ENCODE data around the gene PHKB. TPM values are rescaled to one million over a fixed set of nuclear protein-coding genes. Genes with fewer than 3 reads are reported as not detected.

PHKB gene
- polyA plus RNA-seq, 1 donor from 2014 or later, result 99.5 TPM

- H3K9me2 ChIP-seq (ENCODE audit: insufficient read depth, low read length), result no peaks in the 10 kb centered on the region
- H3K27me3 ChIP-seq (ENCODE audit: insufficient read depth, low read depth, low read length), result no peaks in the 10 kb centered on the region
- no peak overlapping the region for H3K27ac ChIP-seq (ENCODE audit: low read length)
- H3F3A ChIP-seq (ENCODE audit: insufficient read depth, low read length, poor library complexity, severe bottlenecking), result peaks cover 3% of the 10 kb centered on the region
- H2AFZ ChIP-seq (ENCODE audit: low read depth, low read length), result no peak overlapping the region
- H3K36me3 ChIP-seq (ENCODE audit: insufficient read depth, low read length), result no peaks in the 10 kb centered on the region
- no peaks in the 10 kb centered on the region for H4K20me1 ChIP-seq (ENCODE audit: insufficient read depth)
- no peak overlapping the region for H3K4me2 ChIP-seq (ENCODE audit: low read length)
- H3K4me3 ChIP-seq (ENCODE audit: low read length), result no peak overlapping the region
- TF ChIP-seq MXI1 (conservative IDR thresholded peaks at IDR 0.05; ENCODE audit: poor library complexity, severe bottlenecking), result no peak
- TF ChIP-seq EZH2 (IDR thresholded peaks at IDR 0.05; ENCODE audit: borderline replicate concordance, insufficient read depth, low read length, poor library complexity, severe bottlenecking), result no peak
- no peak for TF ChIP-seq POLR2AphosphoS5 (IDR thresholded peaks at IDR 0.05)
- TF ChIP-seq SMC3 (conservative IDR thresholded peaks at IDR 0.05; ENCODE audit: poor library complexity), result no peak
- TF ChIP-seq, protein P1, sequence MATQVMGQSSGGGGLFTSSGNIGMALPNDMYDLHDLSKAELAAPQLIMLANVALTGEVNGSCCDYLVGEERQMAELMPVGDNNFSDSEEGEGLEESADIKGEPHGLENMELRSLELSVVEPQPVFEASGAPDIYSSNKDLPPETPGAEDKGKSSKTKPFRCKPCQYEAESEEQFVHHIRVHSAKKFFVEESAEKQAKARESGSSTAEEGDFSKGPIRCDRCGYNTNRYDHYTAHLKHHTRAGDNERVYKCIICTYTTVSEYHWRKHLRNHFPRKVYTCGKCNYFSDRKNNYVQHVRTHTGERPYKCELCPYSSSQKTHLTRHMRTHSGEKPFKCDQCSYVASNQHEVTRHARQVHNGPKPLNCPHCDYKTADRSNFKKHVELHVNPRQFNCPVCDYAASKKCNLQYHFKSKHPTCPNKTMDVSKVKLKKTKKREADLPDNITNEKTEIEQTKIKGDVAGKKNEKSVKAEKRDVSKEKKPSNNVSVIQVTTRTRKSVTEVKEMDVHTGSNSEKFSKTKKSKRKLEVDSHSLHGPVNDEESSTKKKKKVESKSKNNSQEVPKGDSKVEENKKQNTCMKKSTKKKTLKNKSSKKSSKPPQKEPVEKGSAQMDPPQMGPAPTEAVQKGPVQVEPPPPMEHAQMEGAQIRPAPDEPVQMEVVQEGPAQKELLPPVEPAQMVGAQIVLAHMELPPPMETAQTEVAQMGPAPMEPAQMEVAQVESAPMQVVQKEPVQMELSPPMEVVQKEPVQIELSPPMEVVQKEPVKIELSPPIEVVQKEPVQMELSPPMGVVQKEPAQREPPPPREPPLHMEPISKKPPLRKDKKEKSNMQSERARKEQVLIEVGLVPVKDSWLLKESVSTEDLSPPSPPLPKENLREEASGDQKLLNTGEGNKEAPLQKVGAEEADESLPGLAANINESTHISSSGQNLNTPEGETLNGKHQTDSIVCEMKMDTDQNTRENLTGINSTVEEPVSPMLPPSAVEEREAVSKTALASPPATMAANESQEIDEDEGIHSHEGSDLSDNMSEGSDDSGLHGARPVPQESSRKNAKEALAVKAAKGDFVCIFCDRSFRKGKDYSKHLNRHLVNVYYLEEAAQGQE (IDR thresholded peaks at IDR 0.05; ENCODE audit: borderline replicate concordance), result no peak
- TF ChIP-seq EP300 (conservative IDR thresholded peaks at IDR 0.05; ENCODE audit: poor library complexity, severe bottlenecking), result no peak
- no peak for TF ChIP-seq RAD21 (conservative IDR thresholded peaks at IDR 0.05)
- TF ChIP-seq CTCF (IDR thresholded peaks at IDR 0.05; ENCODE audit: poor library complexity, severe bottlenecking), result no peak
- TF ChIP-seq TAF1 (IDR thresholded peaks at IDR 0.05; ENCODE audit: low read depth), result no peak
- no peaks in the 10 kb centered on the region for H3K9me3 ChIP-seq (ENCODE audit: low read length)
- no peak overlapping the region for H3K9ac ChIP-seq (ENCODE audit: low read length)
- no peaks in the 10 kb centered on the region for H3K79me2 ChIP-seq (replicated peaks; ENCODE audit: insufficient read depth, low read length)
Measured at GRCh38 chr16:47626246-47626645, 165.1 kb downstream of the PHKB start.

DNA sequence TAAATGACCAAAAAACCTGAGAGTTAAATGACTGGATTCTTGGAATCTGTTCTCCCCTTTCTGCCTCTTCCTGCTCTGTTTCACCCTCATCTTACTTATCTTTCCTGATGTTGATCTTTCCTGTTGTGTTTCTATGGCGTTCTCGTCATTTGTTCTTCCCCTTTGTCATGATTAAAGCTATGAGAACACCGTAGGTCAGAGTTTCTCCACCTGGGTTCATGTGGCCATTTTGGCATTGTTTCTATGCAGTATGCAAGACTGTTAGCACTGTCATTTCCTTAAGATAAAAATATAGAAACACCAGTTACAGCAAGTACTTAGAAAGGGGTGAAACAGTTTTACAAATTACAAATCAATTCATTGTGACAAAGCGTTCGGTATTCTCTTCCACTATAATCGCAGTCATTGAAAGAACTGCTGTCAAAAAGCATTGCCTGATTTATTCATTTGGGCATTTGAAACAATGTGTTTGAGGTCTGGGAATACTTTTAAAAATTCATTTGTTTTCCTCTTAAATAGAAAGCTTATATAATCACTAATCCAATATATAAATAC lies 166.0 kb downstream of the PHKB start:
- TF ChIP-seq SMC3 (conservative IDR thresholded peaks at IDR 0.05; ENCODE audit: poor library complexity) (no peak), RAD21 (conservative IDR thresholded peaks at IDR 0.05) (no peak), TAF1 (IDR thresholded peaks at IDR 0.05; ENCODE audit: low read depth) (no peak), POLR2AphosphoS5 (IDR thresholded peaks at IDR 0.05) (no peak), EZH2 (IDR thresholded peaks at IDR 0.05; ENCODE audit: borderline replicate concordance, insufficient read depth, low read length, poor library complexity, severe bottlenecking) (no peak), MXI1 (conservative IDR thresholded peaks at IDR 0.05; ENCODE audit: poor library complexity, severe bottlenecking) (no peak), EP300 (conservative IDR thresholded peaks at IDR 0.05; ENCODE audit: poor library complexity, severe bottlenecking) (no peak), CTCF (IDR thresholded peaks at IDR 0.05; ENCODE audit: poor library complexity, severe bottlenecking) (no peak)
- TF ChIP-seq, protein P1 (IDR thresholded peaks at IDR 0.05; ENCODE audit: borderline replicate concordance), result no peak
- H3K36me3 ChIP-seq (ENCODE audit: insufficient read depth, low read length), result no peaks in the 10 kb centered on the region
- no peaks in the 10 kb centered on the region for H3K27me3 ChIP-seq (ENCODE audit: insufficient read depth, low read depth, low read length)
- no peak overlapping the region for H3K9ac ChIP-seq (ENCODE audit: low read length)
- no peak overlapping the region for H2AFZ ChIP-seq (ENCODE audit: low read depth, low read length)
- H3F3A ChIP-seq (ENCODE audit: insufficient read depth, low read length, poor library complexity, severe bottlenecking), result peaks cover 3% of the 10 kb centered on the region
- H3K27ac ChIP-seq (ENCODE audit: low read length), result no peak overlapping the region
- H4K20me1 ChIP-seq (ENCODE audit: insufficient read depth), result no peaks in the 10 kb centered on the region
- H3K9me3 ChIP-seq (ENCODE audit: low read length), result no peaks in the 10 kb centered on the region
- no peak overlapping the region for H3K4me3 ChIP-seq (ENCODE audit: low read length)
- H3K4me2 ChIP-seq (ENCODE audit: low read length), result no peak overlapping the region
- H3K9me2 ChIP-seq (ENCODE audit: insufficient read depth, low read length), result no peaks in the 10 kb centered on the region
- H3K79me2 ChIP-seq (replicated peaks; ENCODE audit: insufficient read depth, low read length), result no peaks in the 10 kb centered on the region
